Liver (tissue), 9 donors: ENCODE results near the gene SLC35C1. TPM values are rescaled to one million over a fixed set of nuclear protein-coding genes. Genes with fewer than 3 reads are reported as not detected.

Source experiments
- DNase-seq: peaks from one replicate; pipeline ENCODE4 v3.0.0-alpha.2; 2017; ENCODE audit warnings: low spot score
- H3K27ac ChIP-seq, 2 donors: one replicate each; pipeline ENCODE4 v1.7.0; 2013; ENCODE audit warnings: inconsistent platforms in 2 of 2, low read length in 2 of 2, control low read depth in 1 of 2, low read depth in 1 of 2, mild to moderate bottlenecking in 1 of 2
- H3K27me3 ChIP-seq, 4 donors: one replicate each; pipeline versions ENCODE4 v1.6.1 to v1.7.0; 2013; ENCODE audit warnings: low read length in 3 of 4, inconsistent platforms in 1 of 4, mild to moderate bottlenecking in 1 of 4, moderate library complexity in 1 of 4; ENCODE audit not compliant: control insufficient read depth in 4 of 4, insufficient read depth in 4 of 4
- H3K36me3 ChIP-seq, 4 donors: one replicate each; pipeline versions ENCODE4 v1.6.1 to v1.7.0; 2013; ENCODE audit warnings: low read length in 3 of 4, mild to moderate bottlenecking in 3 of 4, low read depth in 1 of 4, moderate library complexity in 1 of 4; ENCODE audit not compliant: control insufficient read depth in 4 of 4, insufficient read depth in 3 of 4
- H3K4me1 ChIP-seq, 4 donors: one replicate each; pipeline versions ENCODE4 v1.6.1 to v1.7.0; 2013; ENCODE audit warnings: low read length in 3 of 4, mild to moderate bottlenecking in 3 of 4, moderate library complexity in 1 of 4; ENCODE audit not compliant: control insufficient read depth in 4 of 4, insufficient read depth in 4 of 4
- H3K4me3 ChIP-seq, 3 donors: one replicate each; pipeline versions ENCODE4 v1.6.1 to v1.7.0; 2013; ENCODE audit warnings: low read length in 3 of 3, control low read depth in 1 of 3, low read depth in 1 of 3, mild to moderate bottlenecking in 1 of 3
- H3K9ac ChIP-seq, 2 donors: one replicate each; pipeline ENCODE4 v1.7.0; 2013; ENCODE audit warnings: low read length in 2 of 2, mild to moderate bottlenecking in 2 of 2, moderate library complexity in 2 of 2, control low read depth in 1 of 2, low read depth in 1 of 2
- H3K9me3 ChIP-seq, 4 donors: one replicate each; pipeline versions ENCODE4 v1.6.1 to v1.7.0; 2013; ENCODE audit warnings: low read length in 3 of 4; ENCODE audit not compliant: control insufficient read depth in 4 of 4
- EGR1 ChIP-seq, 2 donors: IDR thresholded peaks; 2 replicates each; pipeline ENCODE4 v1.6.1; 2016 to 2018; ENCODE audit warnings: antibody characterized with exemption in 2 of 2, low read depth in 2 of 2
- FOXA1 ChIP-seq: IDR thresholded peaks from 2 replicates; pipeline ENCODE4 v1.6.1; 2016; ENCODE audit warnings: antibody characterized with exemption
- FOXA2 ChIP-seq: IDR thresholded peaks from 2 replicates; pipeline ENCODE4 v1.6.1; 2016; ENCODE audit warnings: antibody characterized with exemption
- GABPA ChIP-seq, 2 donors: IDR thresholded peaks in 1 of 2; conservative IDR thresholded peaks in 1 of 2; 2 replicates each; pipeline ENCODE4 v1.6.1; 2016; ENCODE audit warnings: antibody characterized with exemption in 2 of 2, mild to moderate bottlenecking in 1 of 2, moderate library complexity in 1 of 2
- HNF4A ChIP-seq, 2 donors: conservative IDR thresholded peaks; 2 replicates each; pipeline ENCODE4 v1.6.1; 2016; ENCODE audit warnings: antibody characterized with exemption in 2 of 2, mild to moderate bottlenecking in 2 of 2
- HNF4G ChIP-seq: IDR thresholded peaks from 2 replicates; pipeline ENCODE4 v1.6.1; 2016; ENCODE audit warnings: antibody characterized with exemption
- JUND ChIP-seq, 2 donors: IDR thresholded peaks; 2 replicates each; pipeline ENCODE4 v1.6.1; 2016; ENCODE audit warnings: antibody characterized with exemption in 2 of 2
- NR2F2 ChIP-seq: IDR thresholded peaks from 2 replicates; pipeline ENCODE4 v1.6.1; 2016; ENCODE audit warnings: antibody characterized with exemption
- RAD21 ChIP-seq, 2 donors: IDR thresholded peaks; 2 replicates each; pipeline ENCODE4 v1.6.1; 2016; ENCODE audit warnings: antibody characterized with exemption in 2 of 2, mild to moderate bottlenecking in 2 of 2
- RXRA ChIP-seq, 2 donors: IDR thresholded peaks; 2 replicates each; pipeline ENCODE4 v1.6.1; 2017 to 2018; ENCODE audit warnings: antibody characterized with exemption in 2 of 2, mild to moderate bottlenecking in 1 of 2
- SP1 ChIP-seq: IDR thresholded peaks from 2 replicates; pipeline ENCODE4 v1.6.1; 2018; ENCODE audit warnings: antibody characterized with exemption, mild to moderate bottlenecking
- TAF1 ChIP-seq: conservative IDR thresholded peaks from 2 replicates; pipeline ENCODE4 v1.6.1; 2016; ENCODE audit warnings: antibody characterized with exemption, mild to moderate bottlenecking
- YY1 ChIP-seq: IDR thresholded peaks from 2 replicates; pipeline ENCODE4 v1.6.1; 2016; ENCODE audit warnings: antibody characterized with exemption, mild to moderate bottlenecking
- WGBS: extraction: QIAGEN DNeasy Blood & Tissue Kit; methylation state at CpG from one replicate; pipeline ENCODE4 v1.1.7; 2013; 5-methylcytosine and 5-hydroxymethylcytosine counted together
- polyA plus RNA-seq, 2 donors: library from polyadenylated mRNA; stranded (reverse) in 1 of 2; unstranded in 1 of 2; fragments of 200-250 nt in 1 of 2; fragments of >200 nt in 1 of 2; fragmentation: Nextera tagmentation in 1 of 2; extraction: Ambion mirVana in 1 of 2; gene quantifications; one replicate each; pipeline versions ENCODE4 v1.2.1 to v1.2.3, GENCODE V29; 2013 to 2015
- total RNA-seq, 2 donors: library from RNA; depleted of rRNA; stranded (reverse); fragments of >200 nt; gene quantifications; one replicate each; pipeline ENCODE4 v1.2.3, GENCODE V29; 2014
- TF ChIP-seq, protein P1 (sequence below): IDR thresholded peaks from 2 replicates; pipeline ENCODE4 v1.6.1; 2016; ENCODE audit warnings: antibody characterized with exemption
- TF ChIP-seq, protein P2 (sequence below): IDR thresholded peaks from 2 replicates; pipeline ENCODE4 v1.6.1; 2016; ENCODE audit warnings: antibody characterized with exemption
- TF ChIP-seq, protein P3 (sequence below): fragments of 150-350 bp; IDR thresholded peaks from 2 replicates; pipeline ENCODE4 v1.5.1; 2017; ENCODE audit warnings: improper control_type of control experiment, low read depth, low read length; ENCODE audit not compliant: missing input control
- TF ChIP-seq, protein P4 (sequence below): IDR thresholded peaks from 2 replicates; pipeline ENCODE4 v1.6.1; 2016; ENCODE audit warnings: antibody characterized with exemption
- donor health status: healthy.
- donor health status: healthy.
- donor health status: healthy.
- donor health status: healthy.
- donor health status: healthy.

SLC35C1 gene
- total and polyA plus RNA-seq, 4 donors, result 2.5 to 82.0 (median 46.1) TPM

DNA sequence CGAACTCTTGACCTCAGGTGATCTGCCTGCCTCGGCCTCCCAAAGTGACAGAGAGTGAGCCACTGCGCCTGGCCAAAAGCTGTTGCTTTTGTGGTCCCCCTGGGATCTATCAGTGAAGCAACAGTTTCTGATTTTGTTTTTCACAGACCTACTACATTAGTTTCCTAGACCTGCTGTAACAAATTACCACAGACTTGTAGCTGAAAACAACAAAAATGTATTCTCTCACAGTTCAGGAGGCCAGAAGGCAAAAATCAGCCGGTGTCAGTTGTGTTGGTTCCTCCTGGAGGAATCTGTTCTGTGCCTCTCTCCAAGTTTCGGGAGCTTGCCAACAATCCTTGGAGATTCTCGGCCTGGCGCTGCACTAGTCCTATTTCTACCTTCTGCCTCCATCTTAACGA, 8.5 kb upstream of the SLC35C1 start:
- no peaks in the 10 kb centered on the region for H3K27me3 ChIP-seq
- no peaks in the 10 kb centered on the region for H3K9me3 ChIP-seq
- peaks cover 8 to 39% (median 36%) of the 10 kb centered on the region in 4 donors for H3K4me1 ChIP-seq
- no peak for DNase-seq
- TF ChIP-seq RAD21 (IDR thresholded peaks at IDR 0.05) (no peak), RXRA (IDR thresholded peaks at IDR 0.05) (no peak), HNF4G (no peak), HNF4A (conservative IDR thresholded peaks at IDR 0.05) (no peak), EGR1 (IDR thresholded peaks at IDR 0.05; ENCODE audit: low read depth in 2 of 2) (no peak), FOXA1 (no peak), GABPA (IDR thresholded peaks at IDR 0.05 in 1 of 2, conservative IDR thresholded peaks at IDR 0.05 in 1 of 2) (no peak), TAF1 (no peak), YY1 (no peak), JUND (IDR thresholded peaks at IDR 0.05) (no peak), SP1 (no peak), FOXA2 (no peak), NR2F2 (no peak)
- TF ChIP-seq, protein P1, sequence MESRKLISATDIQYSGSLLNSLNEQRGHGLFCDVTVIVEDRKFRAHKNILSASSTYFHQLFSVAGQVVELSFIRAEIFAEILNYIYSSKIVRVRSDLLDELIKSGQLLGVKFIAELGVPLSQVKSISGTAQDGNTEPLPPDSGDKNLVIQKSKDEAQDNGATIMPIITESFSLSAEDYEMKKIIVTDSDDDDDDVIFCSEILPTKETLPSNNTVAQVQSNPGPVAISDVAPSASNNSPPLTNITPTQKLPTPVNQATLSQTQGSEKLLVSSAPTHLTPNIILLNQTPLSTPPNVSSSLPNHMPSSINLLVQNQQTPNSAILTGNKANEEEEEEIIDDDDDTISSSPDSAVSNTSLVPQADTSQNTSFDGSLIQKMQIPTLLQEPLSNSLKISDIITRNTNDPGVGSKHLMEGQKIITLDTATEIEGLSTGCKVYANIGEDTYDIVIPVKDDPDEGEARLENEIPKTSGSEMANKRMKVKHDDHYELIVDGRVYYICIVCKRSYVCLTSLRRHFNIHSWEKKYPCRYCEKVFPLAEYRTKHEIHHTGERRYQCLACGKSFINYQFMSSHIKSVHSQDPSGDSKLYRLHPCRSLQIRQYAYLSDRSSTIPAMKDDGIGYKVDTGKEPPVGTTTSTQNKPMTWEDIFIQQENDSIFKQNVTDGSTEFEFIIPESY, result no peak
- TF ChIP-seq, protein P2, sequence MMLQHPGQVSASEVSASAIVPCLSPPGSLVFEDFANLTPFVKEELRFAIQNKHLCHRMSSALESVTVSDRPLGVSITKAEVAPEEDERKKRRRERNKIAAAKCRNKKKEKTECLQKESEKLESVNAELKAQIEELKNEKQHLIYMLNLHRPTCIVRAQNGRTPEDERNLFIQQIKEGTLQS, result no peak
- TF ChIP-seq, protein P3, sequence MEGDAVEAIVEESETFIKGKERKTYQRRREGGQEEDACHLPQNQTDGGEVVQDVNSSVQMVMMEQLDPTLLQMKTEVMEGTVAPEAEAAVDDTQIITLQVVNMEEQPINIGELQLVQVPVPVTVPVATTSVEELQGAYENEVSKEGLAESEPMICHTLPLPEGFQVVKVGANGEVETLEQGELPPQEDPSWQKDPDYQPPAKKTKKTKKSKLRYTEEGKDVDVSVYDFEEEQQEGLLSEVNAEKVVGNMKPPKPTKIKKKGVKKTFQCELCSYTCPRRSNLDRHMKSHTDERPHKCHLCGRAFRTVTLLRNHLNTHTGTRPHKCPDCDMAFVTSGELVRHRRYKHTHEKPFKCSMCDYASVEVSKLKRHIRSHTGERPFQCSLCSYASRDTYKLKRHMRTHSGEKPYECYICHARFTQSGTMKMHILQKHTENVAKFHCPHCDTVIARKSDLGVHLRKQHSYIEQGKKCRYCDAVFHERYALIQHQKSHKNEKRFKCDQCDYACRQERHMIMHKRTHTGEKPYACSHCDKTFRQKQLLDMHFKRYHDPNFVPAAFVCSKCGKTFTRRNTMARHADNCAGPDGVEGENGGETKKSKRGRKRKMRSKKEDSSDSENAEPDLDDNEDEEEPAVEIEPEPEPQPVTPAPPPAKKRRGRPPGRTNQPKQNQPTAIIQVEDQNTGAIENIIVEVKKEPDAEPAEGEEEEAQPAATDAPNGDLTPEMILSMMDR, result no peak
- no peak overlapping the region for H3K9ac ChIP-seq
- WGBS, result 96% methylated on average over 8 of the region's 8 CpGs
- H3K27ac ChIP-seq, result no peak overlapping the region
- H3K4me3 ChIP-seq, result no peak overlapping the region
- no peaks in the 10 kb centered on the region for H3K36me3 ChIP-seq

DNA sequence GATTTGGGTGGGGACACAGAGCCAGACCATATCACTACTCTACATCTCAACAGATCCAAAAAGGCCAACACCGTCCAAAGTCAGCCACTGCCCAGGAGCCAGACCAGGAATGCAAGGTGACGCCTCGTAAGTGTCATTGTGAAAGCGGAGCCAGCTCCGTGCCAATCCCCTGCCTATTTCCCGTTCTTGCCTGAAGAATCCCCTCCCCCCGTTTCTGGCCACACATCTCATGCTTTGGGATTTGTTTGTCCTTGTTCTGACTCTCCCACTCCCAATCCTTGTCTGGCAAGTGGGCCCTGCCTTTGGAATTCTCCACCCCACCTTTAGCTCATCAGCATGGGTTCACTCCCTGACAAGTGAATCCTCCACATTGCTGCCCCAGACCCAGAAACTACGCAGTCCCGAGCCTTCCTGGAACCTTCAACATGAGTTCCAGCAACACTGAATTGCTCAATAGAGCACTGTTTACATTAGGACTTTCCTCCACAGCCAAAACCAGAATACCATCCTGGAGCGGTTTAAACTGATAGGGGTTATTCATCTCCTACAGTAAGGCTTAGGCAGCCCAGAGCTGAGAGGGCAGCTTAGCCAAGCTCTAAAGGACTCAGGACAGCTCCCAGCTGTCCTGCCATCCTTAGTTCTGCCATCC, 6.0 kb upstream of the SLC35C1 start:
- Histone ChIP-seq H3K27me3 (no peaks in the 10 kb centered on the region), H3K4me3 (no peak overlapping the region), H3K4me1 (peaks cover 13 to 40% (median 29%) of the 10 kb centered on the region in 4 donors), H3K9me3 (no peaks in the 10 kb centered on the region), H3K36me3 (no peaks in the 10 kb centered on the region), H3K9ac (peak overlapping the region in 1 of 2 donors; percentile 3), H3K27ac (peak overlapping the region; percentile 77 to 89)
- DNase-seq, result no peak
- 36% methylated on average over 10 of the region's 10 CpGs for WGBS
- TF ChIP-seq YY1, result peak; percentile 87
- TF ChIP-seq FOXA1, result peak; percentile 97
- peak; percentile 41 for TF ChIP-seq NR2F2
- TF ChIP-seq, protein P2, result no peak
- peak; percentile 13 to 43 for TF ChIP-seq RAD21 (IDR thresholded peaks at IDR 0.05)
- TF ChIP-seq GABPA (IDR thresholded peaks at IDR 0.05 in 1 of 2, conservative IDR thresholded peaks at IDR 0.05 in 1 of 2), result peak in 1 of 2 donors; percentile 66
- TF ChIP-seq, protein P4, sequence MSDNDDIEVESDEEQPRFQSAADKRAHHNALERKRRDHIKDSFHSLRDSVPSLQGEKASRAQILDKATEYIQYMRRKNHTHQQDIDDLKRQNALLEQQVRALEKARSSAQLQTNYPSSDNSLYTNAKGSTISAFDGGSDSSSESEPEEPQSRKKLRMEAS, result peak; percentile 80
- peak; percentile 87 to 93 for TF ChIP-seq RXRA (IDR thresholded peaks at IDR 0.05)
- TF ChIP-seq HNF4G, result peak; percentile 67
- TF ChIP-seq HNF4A (conservative IDR thresholded peaks at IDR 0.05), result peak; percentile 75 to 83
- peak; percentile 98 for TF ChIP-seq SP1
- peak; percentile 26 to 74 for TF ChIP-seq EGR1 (IDR thresholded peaks at IDR 0.05; ENCODE audit: low read depth in 2 of 2)
- peak; percentile 76 for TF ChIP-seq TAF1
- TF ChIP-seq JUND (IDR thresholded peaks at IDR 0.05), result peak; percentile 77 to 82
- TF ChIP-seq, protein P3, result no peak
- TF ChIP-seq, protein P1, result peak; percentile 90
- TF ChIP-seq FOXA2, result peak; percentile 95
